Prostate gland (tissue), 2 donors: ENCODE measurements around the gene HIVEP3.

Source experiments
- CTCF ChIP-seq, 4 experiments: fragments of 200-600 bp in 2 of 4; fragments of 450-650 bp in 2 of 4; sonication (generic) in 2 of 4; IDR thresholded peaks; 1 replicate in 3 of 4; 2 replicates in 1 of 4; pipeline ENCODE4 v1.5.1; 2016 to 2019; ENCODE audit warnings: antibody characterized with exemption in 4 of 4, mild to moderate bottlenecking in 2 of 4, moderate library complexity in 2 of 4
- POLR2A ChIP-seq: fragments of 450-650 bp; IDR thresholded peaks from one replicate; pipeline ENCODE4 v1.6.1; 2016; ENCODE audit warnings: antibody characterized with exemption, mild to moderate bottlenecking

- TF ChIP-seq CTCF (IDR thresholded peaks at IDR 0.05): no peak
- TF ChIP-seq POLR2A: no peak
These were observed 83.2 kb downstream of the HIVEP3 start for GRCh38 chr1:41835485-41835884.
